SK-N-SH (cell line): ENCODE measurements around the gene ARHGAP45. TPM values are rescaled to one million over a fixed set of nuclear protein-coding genes. Genes with fewer than 3 reads are reported as not detected.
"Not testable (repeated sequence)": the region's sequence is repeated elsewhere in the genome, so short reads cannot be mapped to it uniquely, and the experiment has no call there.

Source experiments
- CTCF ChIA-PET: fragments of 300-600, 350-600 bp; formaldehyde crosslinking; extraction: SDS; loops from one replicate; lab custom pipeline; 2021; lab: Yijun Ruan, JAX
- POLR2A ChIA-PET: fragments of 350-600 bp; sonication (Branson Sonifier 250); formaldehyde crosslinking; extraction: SDS; loops from one replicate; lab custom pipeline; 2020; ENCODE audit warnings: antibody characterized with exemption, inconsistent platforms; lab: Yijun Ruan, JAX
- DNase-seq: peaks from one replicate; pipeline ENCODE4 v3.0.0; 2012
- H2AFZ ChIP-seq: fragments of 200-600 bp; sonication (generic); 2 replicates; pipeline ENCODE4 v1.8.1; 2016; ENCODE audit warnings: antibody characterized with exemption, mild to moderate bottlenecking, low read depth
- H3F3A ChIP-seq: fragments of 200-600 bp; sonication (generic); replicated peaks from 2 replicates; pipeline ENCODE3; 2016; ENCODE audit warnings: antibody characterized with exemption, mild to moderate bottlenecking; ENCODE audit not compliant: insufficient read depth
- H3K27ac ChIP-seq, 2 experiments: fragments of 200-500 bp in 1 of 2; fragments of 200-600 bp in 1 of 2; sonication (Bioruptor generic) in 1 of 2; sonication (generic), shearing (Covaris generic) in 1 of 2; 2 replicates each; pipeline versions ENCODE4 v1.5.1 to v1.6.1; 2014 to 2016; ENCODE audit warnings: low read depth in 2 of 2, inconsistent platforms in 1 of 2, low read length in 1 of 2, mild to moderate bottlenecking in 1 of 2, mixed read lengths in 1 of 2
- H3K27me3 ChIP-seq: fragments of 200-600 bp; sonication (generic), shearing (Covaris generic); 2 replicates; pipeline ENCODE4 v1.6.1; 2016; ENCODE audit warnings: mixed run types; ENCODE audit not compliant: insufficient read depth
- H3K36me3 ChIP-seq, 2 experiments: fragments of 200-500 bp in 1 of 2; fragments of 200-600 bp in 1 of 2; sonication (Bioruptor generic) in 1 of 2; sonication (generic) in 1 of 2; replicated peaks in 1 of 2; 2 replicates each; pipeline versions ENCODE3 to v1.5.1; 2014 to 2016; ENCODE audit warnings: low read length in 1 of 2, mild to moderate bottlenecking in 1 of 2; ENCODE audit not compliant: insufficient read depth in 2 of 2, control insufficient read depth in 1 of 2
- H3K4me1 ChIP-seq, 2 experiments: fragments of 200-500 bp in 1 of 2; fragments of 200-600 bp in 1 of 2; sonication (Bioruptor generic) in 1 of 2; sonication (generic), shearing (Covaris generic) in 1 of 2; 2 replicates each; pipeline versions ENCODE4 v1.5.1 to v1.6.1; 2014 to 2016; ENCODE audit warnings: low read depth in 1 of 2, low read length in 1 of 2, mixed run types in 1 of 2; ENCODE audit not compliant: insufficient read depth in 2 of 2, control insufficient read depth in 1 of 2
- H3K4me2 ChIP-seq: fragments of 200-600 bp; sonication (generic), shearing (Covaris generic); 2 replicates; pipeline ENCODE4 v1.6.1; 2017; ENCODE audit warnings: mixed run types
- H3K4me3 ChIP-seq, 2 experiments: fragments of 200-500 bp in 1 of 2; fragments of 200-600 bp in 1 of 2; sonication (Bioruptor generic) in 1 of 2; sonication (generic), shearing (Covaris generic) in 1 of 2; 2 replicates each; pipeline versions ENCODE4 v1.5.1 to v1.8.1; 2014 to 2016; ENCODE audit warnings: low read depth in 2 of 2, inconsistent platforms in 1 of 2, low read length in 1 of 2, mild to moderate bottlenecking in 1 of 2, mixed read lengths in 1 of 2, moderate library complexity in 1 of 2
- H3K79me2 ChIP-seq: fragments of 200-600 bp; sonication (generic); 2 replicates; pipeline ENCODE4 v1.8.1; 2017; ENCODE audit warnings: mild to moderate bottlenecking; ENCODE audit not compliant: insufficient read depth
- H3K9ac ChIP-seq: fragments of 200-600 bp; sonication (generic); 2 replicates; pipeline ENCODE4 v1.6.1; 2017; ENCODE audit warnings: mixed run types
- H3K9me2 ChIP-seq: fragments of 200-600 bp; sonication (generic); 2 replicates; pipeline ENCODE4 v1.6.1; 2017; ENCODE audit warnings: mixed run types
- H3K9me3 ChIP-seq: fragments of 200-600 bp; sonication (generic); 2 replicates; pipeline ENCODE4 v1.6.1; 2017; ENCODE audit warnings: mixed run types, mild to moderate bottlenecking, moderate library complexity
- H4K20me1 ChIP-seq: fragments of 200-600 bp; sonication (generic); 2 replicates; pipeline ENCODE4 v1.6.1; 2017; ENCODE audit warnings: mild to moderate bottlenecking, mixed run types; ENCODE audit not compliant: insufficient read depth
- CHD2 ChIP-seq: fragments of 150-350 bp; IDR thresholded peaks from 2 replicates; pipeline ENCODE4 v1.6.1; 2018; ENCODE audit warnings: low read length; ENCODE audit not compliant: partially characterized antibody
- EP300 ChIP-seq, 2 experiments: IDR thresholded peaks; 2 replicates each; pipeline versions ENCODE4 v1.4.0 to v1.6.1; 2012; ENCODE audit warnings: borderline replicate concordance in 1 of 2, low read depth in 1 of 2, low read length in 1 of 2
- EZH2phosphoT487 ChIP-seq: fragments of 200-600 bp; sonication (generic); IDR thresholded peaks from 2 replicates; pipeline ENCODE4 v1.6.1; 2017; ENCODE audit warnings: low read depth, mixed run types, mild to moderate bottlenecking, antibody characterized with exemption, moderate library complexity, borderline replicate concordance
- FOXM1 ChIP-seq: IDR thresholded peaks from 2 replicates; pipeline ENCODE4 v1.4.0; 2012; ENCODE audit warnings: low read depth, mild to moderate bottlenecking
- GABPA ChIP-seq: IDR thresholded peaks from 2 replicates; pipeline ENCODE4 v1.4.0; 2012; ENCODE audit warnings: low read depth, mild to moderate bottlenecking
- GATA2 ChIP-seq: sonication (generic); formaldehyde crosslinking; IDR thresholded peaks from 2 replicates; pipeline ENCODE4 v1.5.0; 2020; ENCODE audit warnings: mild to moderate bottlenecking, missing genetic modification reagents
- MXI1 ChIP-seq: IDR thresholded peaks from 2 replicates; pipeline ENCODE4 v1.6.1; 2012; ENCODE audit warnings: mild to moderate bottlenecking, low read depth, low read length, improper control_type of control experiment
- NFIC ChIP-seq: IDR thresholded peaks from 2 replicates; pipeline ENCODE4 v1.4.0; 2012; ENCODE audit warnings: borderline replicate concordance
- NRF1 ChIP-seq: IDR thresholded peaks from 2 replicates; pipeline ENCODE4 v1.6.1; 2012; ENCODE audit warnings: low read depth, mild to moderate bottlenecking, low read length
- POLR2AphosphoS5 ChIP-seq: IDR thresholded peaks from 2 replicates; pipeline ENCODE4 v1.6.1; 2012; ENCODE audit warnings: low read depth, low read length
- RAD21 ChIP-seq: IDR thresholded peaks from 2 replicates; pipeline ENCODE4 v1.6.1; 2012; ENCODE audit warnings: mild to moderate bottlenecking, low read length
- SMC3 ChIP-seq: IDR thresholded peaks from 2 replicates; pipeline ENCODE4 v1.6.1; 2012; ENCODE audit warnings: low read depth, low read length, improper control_type of control experiment
- TAF1 ChIP-seq: IDR thresholded peaks from 2 replicates; pipeline ENCODE4 v1.6.1; 2012; ENCODE audit warnings: low read depth, mild to moderate bottlenecking, low read length, moderate library complexity, borderline replicate concordance
- TCF12 ChIP-seq: IDR thresholded peaks from 2 replicates; pipeline ENCODE4 v1.4.0; 2012
- YY1 ChIP-seq: IDR thresholded peaks from 2 replicates; pipeline ENCODE4 v1.4.0; 2012; ENCODE audit warnings: low read depth, mild to moderate bottlenecking
- WGBS: methylation state at CpG from one replicate; pipeline ENCODE4 v1.1.6; 2017; ENCODE audit warnings: low lambda C conversion rate; 5-methylcytosine and 5-hydroxymethylcytosine counted together
- polyA plus RNA-seq, 3 experiments: library from polyadenylated mRNA; depleted of rRNA; stranded (reverse); fragments of >200 nt; gene quantifications; 2 replicates each; pipeline ENCODE4 v1.2.3, GENCODE V29; 2012
- TF ChIP-seq, protein P1 (sequence below): IDR thresholded peaks from 2 replicates; pipeline ENCODE4 v1.4.0; 2012; ENCODE audit warnings: low read depth
- TF ChIP-seq, protein P2 (sequence below): fragments of 150-350 bp; IDR thresholded peaks from 2 replicates; pipeline ENCODE4 v1.6.1; 2017; ENCODE audit warnings: antibody characterized with exemption, low read length, low read depth, borderline replicate concordance
- TF ChIP-seq, protein P3 (sequence below): IDR thresholded peaks from 2 replicates; pipeline ENCODE4; 2012

The ARHGAP45 gene
- polyA plus RNA-seq, 1 of the 3 experiments (the other 2 are of a cell fraction) = 4.2 TPM

DNA sequence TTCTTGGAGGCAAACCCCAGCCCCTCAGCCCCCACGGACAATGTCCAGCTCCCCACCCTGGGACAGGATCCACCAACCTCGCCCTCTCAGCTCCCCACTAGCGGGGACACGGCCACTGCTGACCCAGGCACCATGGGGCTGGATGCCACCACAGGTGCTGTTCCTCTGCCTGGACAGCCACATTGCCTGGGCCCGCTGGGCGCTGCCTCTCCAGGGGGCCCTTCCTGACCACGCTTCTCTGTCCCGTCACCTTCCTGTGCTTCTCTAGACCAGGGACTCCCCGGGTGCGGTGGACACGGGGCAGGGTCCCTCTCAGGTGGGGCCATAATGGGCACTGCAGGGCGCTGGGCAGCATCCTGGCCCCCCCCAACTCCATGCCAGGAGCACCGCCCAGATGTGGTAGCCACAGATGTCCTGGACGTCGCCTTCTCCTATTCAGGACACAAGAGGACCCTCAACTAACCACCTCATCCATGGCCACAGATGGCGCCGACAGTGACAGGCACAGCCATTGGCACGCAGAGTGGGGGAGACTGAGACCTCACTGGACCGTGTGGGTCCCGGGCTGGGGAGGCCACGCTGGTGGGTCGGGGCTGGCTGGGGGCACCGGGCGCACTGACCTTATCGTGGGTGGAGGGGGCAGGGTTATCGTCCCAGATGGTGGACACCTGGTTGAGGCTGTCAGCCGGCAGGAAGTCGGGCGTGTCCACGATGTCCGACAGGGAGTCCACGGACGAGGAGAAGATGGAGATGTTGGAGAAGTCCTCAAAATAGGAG, 60.2 kb downstream of the ARHGAP45 start (continued):
- TF ChIP-seq, protein P1, sequence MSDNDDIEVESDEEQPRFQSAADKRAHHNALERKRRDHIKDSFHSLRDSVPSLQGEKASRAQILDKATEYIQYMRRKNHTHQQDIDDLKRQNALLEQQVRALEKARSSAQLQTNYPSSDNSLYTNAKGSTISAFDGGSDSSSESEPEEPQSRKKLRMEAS = no peak
- TF ChIP-seq EZH2phosphoT487 (no peak), RAD21 (no peak), YY1 (no peak)
- TF ChIP-seq, protein P2, sequence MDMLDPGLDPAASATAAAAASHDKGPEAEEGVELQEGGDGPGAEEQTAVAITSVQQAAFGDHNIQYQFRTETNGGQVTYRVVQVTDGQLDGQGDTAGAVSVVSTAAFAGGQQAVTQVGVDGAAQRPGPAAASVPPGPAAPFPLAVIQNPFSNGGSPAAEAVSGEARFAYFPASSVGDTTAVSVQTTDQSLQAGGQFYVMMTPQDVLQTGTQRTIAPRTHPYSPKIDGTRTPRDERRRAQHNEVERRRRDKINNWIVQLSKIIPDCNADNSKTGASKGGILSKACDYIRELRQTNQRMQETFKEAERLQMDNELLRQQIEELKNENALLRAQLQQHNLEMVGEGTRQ = no peak

DNA sequence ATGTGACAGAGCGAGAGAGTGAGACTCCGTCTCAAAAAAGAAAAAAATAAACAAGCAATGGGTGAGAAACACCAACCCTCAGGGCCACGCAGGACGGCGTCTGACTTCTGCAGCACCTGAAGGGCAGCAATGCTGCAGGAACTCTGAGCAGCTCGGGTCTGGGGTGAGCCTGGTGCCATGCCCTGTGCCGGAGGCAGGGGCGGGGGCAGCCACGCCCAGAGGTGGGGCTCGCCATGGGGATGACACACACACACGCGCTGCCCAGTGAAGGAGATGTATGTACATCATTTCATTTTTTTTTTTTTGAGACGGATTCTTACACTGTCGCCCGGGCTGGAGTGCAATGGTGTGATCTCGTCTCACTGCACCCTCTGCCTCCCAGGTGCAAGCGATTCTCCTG, 61.1 kb downstream of the ARHGAP45 start:
- Histone ChIP-seq H2AFZ (no peak overlapping the region), H3K9me2 (no peaks in the 10 kb centered on the region), H3K4me1 (peaks cover 0 to 12% of the 10 kb centered on the region in 2 experiments; a peak in 2 of 4 replicates), H3K9me3 (no peaks in the 10 kb centered on the region), H3K4me2 (no peak overlapping the region), H3K27ac (no peak overlapping the region), H3K36me3 (peaks cover 6 to 7% of the 10 kb centered on the region in 2 experiments), H4K20me1 (0 out of 2 replicates have a peak, but pooled peaks cover 4% of the 10 kb centered on the region)
- DNase-seq = no peak
- TF ChIP-seq EP300 (IDR thresholded peaks at IDR 0.05; ENCODE audit: borderline replicate concordance in 1 of 2, low read depth in 1 of 2, low read length in 1 of 2) (no peak), EZH2phosphoT487 (no peak), TAF1 (no peak), FOXM1 (no peak), YY1 (no peak), GATA2 (CRISPR knock-in tag) (no peak), NFIC (no peak), POLR2AphosphoS5 (no peak), CHD2 (no peak), TCF12 (no peak), SMC3 (no peak), NRF1 (no peak), GABPA (no peak), MXI1 (no peak)
- TF ChIP-seq, protein P3, sequence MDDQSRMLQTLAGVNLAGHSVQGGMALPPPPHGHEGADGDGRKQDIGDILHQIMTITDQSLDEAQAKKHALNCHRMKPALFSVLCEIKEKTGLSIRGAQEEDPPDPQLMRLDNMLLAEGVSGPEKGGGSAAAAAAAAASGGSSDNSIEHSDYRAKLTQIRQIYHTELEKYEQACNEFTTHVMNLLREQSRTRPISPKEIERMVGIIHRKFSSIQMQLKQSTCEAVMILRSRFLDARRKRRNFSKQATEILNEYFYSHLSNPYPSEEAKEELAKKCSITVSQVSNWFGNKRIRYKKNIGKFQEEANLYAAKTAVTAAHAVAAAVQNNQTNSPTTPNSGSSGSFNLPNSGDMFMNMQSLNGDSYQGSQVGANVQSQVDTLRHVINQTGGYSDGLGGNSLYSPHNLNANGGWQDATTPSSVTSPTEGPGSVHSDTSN = no peak
- TF ChIP-seq, protein P2 = no peak
- TF ChIP-seq, all 33 proteins: peak for 0
- Histone ChIP-seq H3K4me3 (no peak overlapping the region), H3K79me2 (peaks cover 10% of the 10 kb centered on the region; the same call in 1 of the 2 replicates), H3K9ac (no peak overlapping the region), H3F3A (peaks cover 8% of the 10 kb centered on the region), H3K27me3 (no peaks in the 10 kb centered on the region)
- CTCF ChIA-PET = interaction anchor here (1.3 kb wide), 1 partner anchor 15 kb away, joined by 3 read pairs; no protein-coding TSS in a partner anchor
- 96% methylated on average over 17 of the region's 17 CpGs for WGBS
- POLR2A ChIA-PET = no interaction called here

DNA sequence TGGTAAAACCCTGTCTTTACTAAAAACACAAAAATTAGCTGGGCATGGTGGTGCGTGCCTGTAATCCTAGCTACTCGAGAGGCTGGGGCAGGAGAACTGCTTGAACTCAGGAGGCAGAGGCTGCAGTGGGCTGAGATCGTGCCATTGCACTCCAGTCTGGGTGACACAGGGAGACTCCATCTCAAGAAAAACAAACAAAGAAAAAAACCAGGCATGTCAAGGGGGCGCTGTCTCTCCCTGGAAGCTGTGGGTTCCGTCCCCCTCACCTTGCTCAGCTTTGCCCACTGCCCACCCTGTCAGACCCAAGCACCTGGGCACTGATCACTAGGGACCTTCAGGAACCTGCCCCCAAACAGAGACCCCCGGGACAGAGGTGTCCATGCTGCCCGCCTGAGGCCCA, 62.1 kb downstream of the ARHGAP45 start:
- CTCF ChIA-PET = interaction anchor here (1.3 kb wide), 1 partner anchor 16 kb away, joined by 3 read pairs; no protein-coding TSS in a partner anchor
- POLR2A ChIA-PET, H3K36me3 ChIP-seq, H3K4me3 ChIP-seq, H3K27ac ChIP-seq, H3K27me3 ChIP-seq, H3K9me2 ChIP-seq, H4K20me1 ChIP-seq, H3K9me3 ChIP-seq, H3K4me2 ChIP-seq, DNase-seq, H2AFZ ChIP-seq, H3K9ac ChIP-seq, H3F3A ChIP-seq: not testable (repeated sequence)
- 95% methylated on average over 5 of the region's 7 CpGs for WGBS
- Histone ChIP-seq H3K79me2 (peaks cover 13% of the 10 kb centered on the region), H3K4me1 (peaks cover 0 to 12% of the 10 kb centered on the region in 2 experiments; a peak in 2 of 4 replicates)
